GM21423 (cell line): ENCODE data around the gene LILRA6.
"Not testable (repeated sequence)": the region's sequence is repeated elsewhere in the genome, so short reads cannot be mapped to it uniquely, and the experiment has no call there.

Experiments used
- ATAC-seq: cut with Tn5 transposase; IDR thresholded peaks from one replicate; pipeline ENCODE4 v1.9.1; 2021; ENCODE audit warnings: mild to moderate bottlenecking, moderate library complexity; ENCODE audit not compliant: unreplicated experiment

Gene LILRA6

GRCh38 chr19:54233941-54234340 is 8.6 kb downstream of the LILRA6 start:
- no peak for ATAC-seq

- peak; percentile 78 for ATAC-seq
These were observed 11.3 kb downstream of the LILRA6 start for GRCh38 chr19:54231077-54231931.

- no peak for ATAC-seq
These were observed 12.6 kb downstream of the LILRA6 start for GRCh38 chr19:54230031-54230430.

GRCh38 chr19:54229146-54229545 is 13.4 kb downstream of the LILRA6 start:
- no peak for ATAC-seq

- ATAC-seq, result not testable (repeated sequence)
These were observed 18.0 kb downstream of the LILRA6 start for GRCh38 chr19:54224619-54225018.

GRCh38 chr19:54223937-54224281 is 18.7 kb downstream of the LILRA6 start:
- ATAC-seq, result not testable (repeated sequence)

- ATAC-seq, result not testable (repeated sequence)
These were observed 19.2 kb downstream of the LILRA6 start for GRCh38 chr19:54223277-54223936.

- not testable (repeated sequence) for ATAC-seq
These were observed 19.9 kb downstream of the LILRA6 start, which contains the start of gene LILRB3 for GRCh38 chr19:54222474-54223276. Gene LILRB3 (minus strand): TSS chr19:54223007. CDS start chr19:54222976, 31 bp downstream.

GRCh38 chr19:54221947-54222346 is 20.6 kb downstream of the LILRA6 start:
- ATAC-seq, result not testable (repeated sequence)

GRCh38 chr19:54219702-54220101 is 22.9 kb downstream of the LILRA6 start:
- not testable (repeated sequence) for ATAC-seq

- ATAC-seq, result no peak
These were observed 23.5 kb downstream of the LILRA6 start for GRCh38 chr19:54218960-54219661.

GRCh38 chr19:54218259-54218658 is 24.3 kb downstream of the LILRA6 start:
- ATAC-seq, result no peak

GRCh38 chr19:54217517-54218247 is 24.9 kb downstream of the LILRA6 start:
- not testable (repeated sequence) for ATAC-seq

- no peak for ATAC-seq
These were observed 25.7 kb downstream of the LILRA6 start for GRCh38 chr19:54216869-54217268.

GRCh38 chr19:54214734-54215133 is 27.9 kb downstream of the LILRA6 start:
- not testable (repeated sequence) for ATAC-seq

- not testable (repeated sequence) for ATAC-seq
These were observed 28.4 kb downstream of the LILRA6 start for GRCh38 chr19:54214217-54214616.

- no peak for ATAC-seq
These were observed 31.4 kb downstream of the LILRA6 start for GRCh38 chr19:54211235-54211634.

- no peak for ATAC-seq
These were observed 32.6 kb downstream of the LILRA6 start for GRCh38 chr19:54209811-54210494.

GRCh38 chr19:54209058-54209810 is 33.4 kb downstream of the LILRA6 start:
- ATAC-seq, result no peak
